IPS-20b (cell line): Measurements from ENCODE around the gene NUP214.
"Not testable (repeated sequence)": the region's sequence is repeated elsewhere in the genome, so short reads cannot be mapped to it uniquely, and the experiment has no call there.

Experiments
- H3K27ac ChIP-seq: one replicate; pipeline ENCODE4 v1.5.1; 2013; ENCODE audit warnings: low read length
- H3K27me3 ChIP-seq: 2 replicates; pipeline ENCODE4 v1.6.1; 2013; ENCODE audit warnings: mild to moderate bottlenecking, low read length, inconsistent platforms; ENCODE audit not compliant: insufficient read depth
- H3K36me3 ChIP-seq: 2 replicates; pipeline ENCODE4 v1.6.1; 2013; ENCODE audit warnings: low read depth, mild to moderate bottlenecking, inconsistent platforms, low read length, moderate library complexity; ENCODE audit not compliant: insufficient read depth
- H3K4me1 ChIP-seq: 2 replicates; pipeline ENCODE4 v1.6.1; 2013; ENCODE audit warnings: mild to moderate bottlenecking, control low read depth, inconsistent platforms, low read length, moderate library complexity; ENCODE audit not compliant: insufficient read depth
- H3K4me3 ChIP-seq: 2 replicates; pipeline ENCODE4 v1.5.1; 2013; ENCODE audit warnings: mild to moderate bottlenecking, low read length, inconsistent platforms
- H3K9ac ChIP-seq: 2 replicates; pipeline ENCODE4 v1.6.1; 2013; ENCODE audit warnings: low read depth, mild to moderate bottlenecking, inconsistent platforms, low read length, moderate library complexity
- H3K9me3 ChIP-seq: 2 replicates; pipeline ENCODE4 v1.6.1; 2013; ENCODE audit warnings: mild to moderate bottlenecking, low read depth, low read length, inconsistent platforms; ENCODE audit not compliant: insufficient read depth

Gene NUP214

DNA sequence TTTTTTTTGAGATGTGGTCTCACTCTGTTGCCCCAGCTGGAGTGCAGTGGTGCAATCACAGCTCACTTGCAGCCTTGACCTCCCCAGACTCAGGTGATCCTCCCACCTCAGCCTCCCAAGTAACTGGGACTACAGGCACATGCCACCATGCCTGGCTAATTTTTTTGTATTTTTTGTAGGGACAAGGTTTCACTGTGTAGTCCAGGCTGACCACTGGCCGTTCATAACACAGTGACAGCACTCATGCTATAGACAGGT is 145.6 kb downstream of the NUP214 start:
- H3K4me3 ChIP-seq, H3K4me1 ChIP-seq, H3K9ac ChIP-seq, H3K9me3 ChIP-seq, H3K36me3 ChIP-seq, H3K27ac ChIP-seq: not testable (repeated sequence)
- H3K27me3 ChIP-seq, result peaks cover 19% of the 10 kb centered on the region

- H3K27me3 ChIP-seq, result peaks cover 25% of the 10 kb centered on the region
- no peak overlapping the region for H3K4me3 ChIP-seq
- H3K9me3 ChIP-seq, result no peaks in the 10 kb centered on the region
- no peaks in the 10 kb centered on the region for H3K36me3 ChIP-seq
- H3K4me1 ChIP-seq, result peaks cover 4% of the 10 kb centered on the region; the same call in 1 of the 2 replicates
- H3K9ac ChIP-seq, result no peak overlapping the region
- no peak overlapping the region for H3K27ac ChIP-seq
These were observed 146.1 kb downstream of the NUP214 start for GRCh38 chr9:131271506-131271931.

DNA sequence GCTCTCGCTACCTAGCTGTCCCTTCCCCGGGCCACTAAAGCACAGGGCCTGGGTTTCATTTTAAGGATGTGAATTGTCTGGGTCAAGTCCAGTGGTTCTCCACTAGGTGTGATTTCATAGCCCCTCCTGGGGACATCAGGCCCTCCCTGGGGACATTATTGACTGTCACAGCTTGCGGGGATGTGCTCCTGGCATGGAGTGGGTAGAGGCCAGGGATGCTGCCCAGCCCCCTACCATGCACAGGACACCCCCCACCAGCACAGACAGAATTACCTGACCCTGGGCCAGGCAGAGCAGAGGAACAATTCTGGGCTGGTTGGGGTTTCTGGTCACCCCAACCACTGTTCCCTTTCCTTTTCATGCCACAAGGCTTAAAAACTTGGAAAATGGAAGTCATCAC is 146.8 kb downstream of the NUP214 start:
- peaks cover 4% of the 10 kb centered on the region; the same call in 1 of the 2 replicates for H3K4me1 ChIP-seq
- no peak overlapping the region for H3K27ac ChIP-seq
- no peaks in the 10 kb centered on the region for H3K9me3 ChIP-seq
- H3K9ac ChIP-seq, result no peak overlapping the region
- H3K27me3 ChIP-seq, result peaks cover 32% of the 10 kb centered on the region
- H3K4me3 ChIP-seq, result no peak overlapping the region
- no peaks in the 10 kb centered on the region for H3K36me3 ChIP-seq

GRCh38 chr9:131273146-131273855 is 147.9 kb downstream of the NUP214 start:
- H3K9ac ChIP-seq, result no peak overlapping the region
- no peaks in the 10 kb centered on the region for H3K9me3 ChIP-seq
- H3K27ac ChIP-seq, result no peak overlapping the region
- no peak overlapping the region for H3K4me3 ChIP-seq
- peaks cover 4% of the 10 kb centered on the region; the same call in 1 of the 2 replicates for H3K4me1 ChIP-seq
- H3K36me3 ChIP-seq, result no peaks in the 10 kb centered on the region
- H3K27me3 ChIP-seq, result peaks cover 34% of the 10 kb centered on the region

GRCh38 chr9:131273856-131274673 is 148.7 kb downstream of the NUP214 start:
- H3K27ac ChIP-seq, result no peak overlapping the region
- H3K9ac ChIP-seq, result no peak overlapping the region

GRCh38 chr9:131274674-131275331 is 149.4 kb downstream of the NUP214 start:
- H3K36me3 ChIP-seq, result no peaks in the 10 kb centered on the region
- no peak overlapping the region for H3K27ac ChIP-seq
- no peak overlapping the region for H3K4me3 ChIP-seq
- H3K27me3 ChIP-seq, result peaks cover 44% of the 10 kb centered on the region
- H3K9me3 ChIP-seq, result no peaks in the 10 kb centered on the region
- peaks cover 4% of the 10 kb centered on the region; the same call in 1 of the 2 replicates for H3K4me1 ChIP-seq
- H3K9ac ChIP-seq, result no peak overlapping the region

More at GRCh38 chr9:131273856-131274673, 148.7 kb downstream of the NUP214 start:
- no peaks in the 10 kb centered on the region for H3K36me3 ChIP-seq
- H3K4me3 ChIP-seq, result no peak overlapping the region
- H3K9me3 ChIP-seq, result no peaks in the 10 kb centered on the region
- H3K4me1 ChIP-seq, result peaks cover 4% of the 10 kb centered on the region; the same call in 1 of the 2 replicates
- H3K27me3 ChIP-seq, result peaks cover 37% of the 10 kb centered on the region

- 0 out of 2 replicates have a peak overlapping the region, but pooled peaks have one; percentile 40 for H3K4me3 ChIP-seq
- H3K9me3 ChIP-seq, result no peaks in the 10 kb centered on the region
- no peaks in the 10 kb centered on the region for H3K36me3 ChIP-seq
- no peak overlapping the region for H3K27ac ChIP-seq
- peaks cover 44% of the 10 kb centered on the region for H3K27me3 ChIP-seq
- H3K9ac ChIP-seq, result no peak overlapping the region
- H3K4me1 ChIP-seq, result peaks cover 4% of the 10 kb centered on the region; the same call in 1 of the 2 replicates
These were observed 150.1 kb downstream of the NUP214 start for GRCh38 chr9:131275332-131276093.

DNA sequence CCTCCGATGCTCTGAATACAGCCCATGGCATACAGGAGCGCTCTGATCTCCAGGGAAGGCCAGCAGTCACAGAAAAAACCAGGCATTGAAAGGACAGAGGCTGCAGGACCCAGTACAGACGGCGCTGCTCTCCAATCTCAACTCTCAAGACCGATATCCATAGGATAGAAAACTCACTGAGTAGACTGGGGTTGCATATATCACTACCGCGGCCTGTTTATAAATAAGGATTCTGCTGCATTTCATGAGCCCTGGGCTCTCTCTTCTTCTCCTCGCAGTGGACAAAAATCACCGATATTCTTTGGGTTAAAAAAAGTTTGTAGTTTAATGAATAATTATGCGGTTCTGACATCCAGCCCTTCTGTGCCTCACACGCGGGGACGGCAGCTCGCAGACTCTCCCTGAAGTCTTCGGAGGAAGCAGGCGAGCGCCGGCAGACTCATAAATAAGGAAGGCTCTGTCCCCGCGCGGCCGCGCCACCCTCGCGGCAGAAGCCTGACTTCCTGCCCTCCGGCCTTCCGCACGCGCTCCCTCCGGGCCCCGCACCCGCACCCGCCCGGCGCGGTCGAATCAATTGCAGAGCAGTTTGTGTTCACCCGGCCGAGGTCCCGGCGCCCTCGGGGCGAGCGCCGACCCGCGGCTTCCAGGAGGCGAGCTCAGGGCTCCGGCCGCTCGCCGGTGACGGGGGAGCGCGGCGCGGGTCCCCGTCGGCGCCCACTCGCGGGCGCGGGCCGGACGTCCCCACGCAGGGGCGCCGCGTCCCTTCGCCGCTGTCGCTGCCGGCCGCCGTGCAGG is 150.9 kb downstream of the NUP214 start, which contains the start of gene FAM78A:
TSS of gene FAM78A (minus strand) at position 417 of the 795 bp plus-strand sequence. CDS start at position 86, 331 bp downstream.
- Histone ChIP-seq H3K27me3 (peaks cover 52% of the 10 kb centered on the region), H3K4me1 (peaks cover 4% of the 10 kb centered on the region; the same call in 1 of the 2 replicates), H3K27ac (no peak within 1 kb of the TSS)

DNA sequence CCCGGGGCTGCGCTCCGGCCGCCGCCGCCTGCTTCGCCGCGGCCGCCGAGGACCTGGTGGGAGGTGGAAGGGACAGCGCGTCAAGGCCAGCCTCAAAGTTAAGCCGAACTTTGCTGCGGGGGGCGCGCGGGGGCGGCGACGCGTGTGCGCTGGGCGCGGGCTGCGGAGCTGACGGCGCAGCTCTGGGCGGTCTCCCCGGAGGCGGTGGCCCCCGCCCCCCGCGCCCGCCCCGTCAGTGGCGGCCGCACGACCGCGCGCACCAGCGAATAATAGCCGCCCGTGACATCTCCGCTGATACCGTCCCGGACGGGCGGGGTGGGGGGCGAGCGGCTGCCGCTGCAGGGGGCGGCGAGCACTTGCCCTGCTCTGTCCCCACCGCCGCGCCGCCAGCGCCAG is 151.5 kb downstream of the NUP214 start:
- Histone ChIP-seq H3K9me3 (no peaks in the 10 kb centered on the region), H3K4me3 (peak overlapping the region; percentile 55; the same call in 1 of the 2 replicates), H3K36me3 (no peaks in the 10 kb centered on the region), H3K27ac (no peak overlapping the region), H3K27me3 (peaks cover 58% of the 10 kb centered on the region), H3K9ac (no peak overlapping the region), H3K4me1 (peaks cover 4% of the 10 kb centered on the region; the same call in 1 of the 2 replicates)

More for the DNA sequence above, 150.9 kb downstream of the NUP214 start, which contains the start of gene FAM78A:
- Histone ChIP-seq H3K9ac (no peak within 1 kb of the TSS), H3K36me3 (no peaks in the 10 kb centered on the region), H3K4me3 (peak within 1 kb of the TSS; percentile 55; the same call in 1 of the 2 replicates), H3K9me3 (no peaks in the 10 kb centered on the region)

DNA sequence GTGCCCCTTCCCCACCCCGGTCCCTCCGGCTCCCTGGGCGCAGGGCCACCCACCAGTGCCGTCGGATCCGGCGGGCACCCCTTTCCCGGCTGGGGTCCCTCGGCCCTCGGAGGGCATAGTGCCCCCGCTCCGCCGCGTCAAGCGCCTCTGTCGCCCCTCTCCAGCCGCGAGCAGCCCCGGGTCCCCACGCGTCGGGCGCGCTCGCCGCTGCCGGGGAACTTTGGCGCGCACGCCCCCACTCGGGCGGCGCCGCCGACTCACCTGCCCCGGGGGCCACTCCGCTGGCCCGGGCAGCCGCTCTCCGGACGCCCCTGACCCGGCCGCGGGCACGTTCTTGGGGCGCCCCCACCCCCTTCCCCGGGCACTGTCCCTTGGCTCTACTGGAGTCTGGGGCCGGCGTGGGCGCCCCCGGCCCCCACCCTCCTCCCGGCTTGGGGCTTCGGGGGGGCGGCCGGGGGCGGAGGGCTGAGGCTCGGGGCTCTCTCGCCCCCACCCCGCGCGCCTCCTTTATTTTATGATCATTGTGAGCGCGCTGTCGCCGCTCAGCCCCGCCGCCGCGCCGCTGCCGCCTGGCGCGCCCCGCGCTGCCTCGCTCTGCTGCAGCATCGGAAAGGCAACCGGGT is 152.0 kb downstream of the NUP214 start:
- Histone ChIP-seq H3K9ac (no peak overlapping the region), H3K4me1 (peaks cover 4% of the 10 kb centered on the region), H3K4me3 (peak overlapping the region; percentile 55; the same call in 1 of the 2 replicates), H3K36me3 (no peaks in the 10 kb centered on the region), H3K9me3 (no peaks in the 10 kb centered on the region), H3K27me3 (peaks cover 63% of the 10 kb centered on the region), H3K27ac (no peak overlapping the region)
